Loucy (cell line): ENCODE measurements around the gene SCN8A.

Experiments
- H2AFZ ChIP-seq: fragments of 200-600 bp; sonication (generic); 2 replicates; pipeline ENCODE4 v1.6.0; 2016; ENCODE audit warnings: antibody characterized with exemption, mild to moderate bottlenecking, low read length, moderate library complexity
- H3F3A ChIP-seq: fragments of 200-600 bp; 2 replicates; pipeline ENCODE4 v1.6.0; 2016; ENCODE audit warnings: antibody characterized with exemption, low read depth, mild to moderate bottlenecking
- H3K27me3 ChIP-seq: fragments of 200-600 bp; sonication (generic); 2 replicates; pipeline ENCODE4 v1.6.1; 2014; ENCODE audit warnings: low read length, mild to moderate bottlenecking; ENCODE audit not compliant: insufficient read depth, poor library complexity, severe bottlenecking
- H3K36me3 ChIP-seq: fragments of 200-600 bp; sonication (generic); 2 replicates; pipeline ENCODE4 v1.6.1; 2016; ENCODE audit warnings: low read length; ENCODE audit not compliant: insufficient read depth
- H3K4me1 ChIP-seq: fragments of 200-600 bp; sonication (generic); 2 replicates; pipeline ENCODE4 v1.5.1; 2014; ENCODE audit warnings: low read length, mild to moderate bottlenecking; ENCODE audit not compliant: insufficient read depth, poor library complexity, severe bottlenecking
- H3K4me2 ChIP-seq: fragments of 200-600 bp; sonication (generic); 2 replicates; pipeline ENCODE4 v1.6.0; 2014; ENCODE audit warnings: antibody characterized with exemption, low read length, low read depth, mild to moderate bottlenecking; ENCODE audit not compliant: poor library complexity, severe bottlenecking
- H3K4me3 ChIP-seq: fragments of 200-600 bp; sonication (generic); 2 replicates; pipeline ENCODE4 v1.5.1; 2014; ENCODE audit warnings: low read length, mild to moderate bottlenecking, mixed read lengths; ENCODE audit not compliant: poor library complexity, severe bottlenecking
- H3K79me2 ChIP-seq: fragments of 200-600 bp; sonication (generic); 2 replicates; pipeline ENCODE4 v1.6.1; 2014; ENCODE audit warnings: low read length; ENCODE audit not compliant: insufficient read depth
- H3K9ac ChIP-seq: fragments of 200-600 bp; sonication (generic); 2 replicates; pipeline ENCODE4 v1.6.0; 2014; ENCODE audit warnings: mild to moderate bottlenecking, low read depth, low read length, moderate library complexity; ENCODE audit not compliant: poor library complexity, severe bottlenecking
- H3K9me2 ChIP-seq: fragments of 200-600 bp; sonication (generic); replicated peaks from 2 replicates; pipeline ENCODE4 v1.6.1; 2016; ENCODE audit warnings: low read depth, low read length, mixed read lengths
- H3K9me3 ChIP-seq: fragments of 200-600 bp; sonication (generic); 2 replicates; pipeline ENCODE4 v1.6.1; 2014; ENCODE audit warnings: mild to moderate bottlenecking, antibody characterized with exemption, low read length, low read depth; ENCODE audit not compliant: insufficient read depth
- H4K20me1 ChIP-seq: fragments of 200-600 bp; sonication (generic); 2 replicates; pipeline ENCODE4 v1.6.0; 2014; ENCODE audit warnings: antibody characterized with exemption, low read length, mild to moderate bottlenecking; ENCODE audit not compliant: insufficient read depth, poor library complexity, severe bottlenecking
- EZH2phosphoT487 ChIP-seq: fragments of 200-600 bp; IDR thresholded peaks from 2 replicates; pipeline ENCODE4 v1.6.1; 2018; ENCODE audit warnings: antibody characterized with exemption, mild to moderate bottlenecking, moderate library complexity, borderline replicate concordance
- TF ChIP-seq, protein P1 (sequence below): fragments of 200-600 bp; sonication (generic); conservative IDR thresholded peaks from 2 replicates; pipeline ENCODE4 v1.5.1; 2014; ENCODE audit warnings: mild to moderate bottlenecking, antibody characterized with exemption, low read length

Gene SCN8A

GRCh38 chr12:51848841-51849735 lies 258.1 kb downstream of the SCN8A start:
- Histone ChIP-seq H3K36me3 (no peaks in the 10 kb centered on the region), H3K4me1 (peaks cover 8% of the 10 kb centered on the region), H3K9ac (no peak overlapping the region), H3K4me3 (no peak overlapping the region), H4K20me1 (no peaks in the 10 kb centered on the region), H3K79me2 (no peaks in the 10 kb centered on the region), H3K9me3 (no peaks in the 10 kb centered on the region), H3F3A (no peaks in the 10 kb centered on the region), H2AFZ (no peak overlapping the region), H3K4me2 (no peak overlapping the region), H3K27me3 (no peaks in the 10 kb centered on the region), H3K9me2 (no peaks in the 10 kb centered on the region)
- TF ChIP-seq, protein P1, sequence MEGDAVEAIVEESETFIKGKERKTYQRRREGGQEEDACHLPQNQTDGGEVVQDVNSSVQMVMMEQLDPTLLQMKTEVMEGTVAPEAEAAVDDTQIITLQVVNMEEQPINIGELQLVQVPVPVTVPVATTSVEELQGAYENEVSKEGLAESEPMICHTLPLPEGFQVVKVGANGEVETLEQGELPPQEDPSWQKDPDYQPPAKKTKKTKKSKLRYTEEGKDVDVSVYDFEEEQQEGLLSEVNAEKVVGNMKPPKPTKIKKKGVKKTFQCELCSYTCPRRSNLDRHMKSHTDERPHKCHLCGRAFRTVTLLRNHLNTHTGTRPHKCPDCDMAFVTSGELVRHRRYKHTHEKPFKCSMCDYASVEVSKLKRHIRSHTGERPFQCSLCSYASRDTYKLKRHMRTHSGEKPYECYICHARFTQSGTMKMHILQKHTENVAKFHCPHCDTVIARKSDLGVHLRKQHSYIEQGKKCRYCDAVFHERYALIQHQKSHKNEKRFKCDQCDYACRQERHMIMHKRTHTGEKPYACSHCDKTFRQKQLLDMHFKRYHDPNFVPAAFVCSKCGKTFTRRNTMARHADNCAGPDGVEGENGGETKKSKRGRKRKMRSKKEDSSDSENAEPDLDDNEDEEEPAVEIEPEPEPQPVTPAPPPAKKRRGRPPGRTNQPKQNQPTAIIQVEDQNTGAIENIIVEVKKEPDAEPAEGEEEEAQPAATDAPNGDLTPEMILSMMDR, result no peak
- no peak for TF ChIP-seq EZH2phosphoT487

- Histone ChIP-seq H3K4me1 (peaks cover 8% of the 10 kb centered on the region), H3F3A (no peaks in the 10 kb centered on the region), H3K9me3 (no peaks in the 10 kb centered on the region), H3K36me3 (no peaks in the 10 kb centered on the region), H3K4me2 (no peak overlapping the region), H3K27me3 (no peaks in the 10 kb centered on the region), H3K9me2 (no peaks in the 10 kb centered on the region), H3K9ac (no peak overlapping the region), H4K20me1 (no peaks in the 10 kb centered on the region), H3K4me3 (no peak overlapping the region), H3K79me2 (no peaks in the 10 kb centered on the region), H2AFZ (no peak overlapping the region)
- TF ChIP-seq, protein P1, result no peak
- no peak for TF ChIP-seq EZH2phosphoT487
Measured at GRCh38 chr12:51850081-51850964, 259.3 kb downstream of the SCN8A start.

- TF ChIP-seq, protein P1, result no peak
- TF ChIP-seq EZH2phosphoT487, result no peak
- Histone ChIP-seq H3K36me3 (no peaks in the 10 kb centered on the region), H3K9ac (no peak overlapping the region), H3K4me2 (no peak overlapping the region), H3F3A (no peaks in the 10 kb centered on the region), H3K4me1 (peaks cover 8% of the 10 kb centered on the region), H4K20me1 (no peaks in the 10 kb centered on the region), H3K27me3 (no peaks in the 10 kb centered on the region), H3K79me2 (no peaks in the 10 kb centered on the region), H3K9me2 (no peaks in the 10 kb centered on the region), H3K9me3 (no peaks in the 10 kb centered on the region), H3K4me3 (no peak overlapping the region), H2AFZ (peak overlapping the region; percentile 59; the same call in 1 of the 2 replicates)
Measured at GRCh38 chr12:51850965-51851299, 259.9 kb downstream of the SCN8A start.
